Endothelial cell (in vitro differentiated cells): Measurements from ENCODE around the gene LCOR. TPM values are rescaled to one million over a fixed set of nuclear protein-coding genes. Genes with fewer than 3 reads are reported as not detected.
"Not testable (repeated sequence)": the region's sequence is repeated elsewhere in the genome, so short reads cannot be mapped to it uniquely, and the experiment has no call there.

ENCODE experiments used
- DNase-seq: peaks from one replicate; pipeline ENCODE4 v3.0.0; 2021; ENCODE audit warnings: low spot score
- H3K27ac Mint-ChIP-seq: one replicate; pipeline ENCODE4 v1.8.0; 2021; ENCODE audit warnings: mixed read lengths, inconsistent platforms; ENCODE audit not compliant: unreplicated experiment
- H3K27me3 Mint-ChIP-seq: one replicate; pipeline ENCODE4 v1.8.0; 2021; ENCODE audit warnings: mild to moderate bottlenecking, moderate library complexity, mixed read lengths, inconsistent platforms; ENCODE audit not compliant: unreplicated experiment
- H3K36me3 Mint-ChIP-seq: one replicate; pipeline ENCODE4 v1.8.0; 2021; ENCODE audit warnings: mild to moderate bottlenecking, low read depth, mixed read lengths, inconsistent platforms; ENCODE audit not compliant: unreplicated experiment
- H3K4me1 Mint-ChIP-seq: one replicate; pipeline ENCODE4 v1.8.0; 2021; ENCODE audit warnings: mild to moderate bottlenecking, mixed read lengths, inconsistent platforms; ENCODE audit not compliant: unreplicated experiment
- H3K4me3 Mint-ChIP-seq: one replicate; pipeline ENCODE4 v1.8.0; 2021; ENCODE audit warnings: mild to moderate bottlenecking, mixed read lengths, inconsistent platforms; ENCODE audit not compliant: unreplicated experiment
- H3K9me3 Mint-ChIP-seq: one replicate; pipeline ENCODE4 v1.8.0; 2021; ENCODE audit warnings: mixed read lengths, inconsistent platforms; ENCODE audit not compliant: unreplicated experiment
- total RNA-seq: library from RNA; stranded (reverse); fragmentation: NEBNext Ultra II Directional; extraction: Animal tissue kit (Norgen Biotek cat#: 25700); gene quantifications from one replicate; pipeline ENCODE4 v1.2.1, GENCODE V29; 2021; ENCODE audit not compliant: unreplicated experiment
- TF ChIP-seq, protein P1 (sequence below): fragments of 200-600 bp; sonication (generic); IDR thresholded peaks from one replicate; pipeline ENCODE4 v1.5.0; 2021; ENCODE audit warnings: antibody characterized with exemption; ENCODE audit not compliant: unreplicated experiment

Gene LCOR
- total RNA-seq, 1 donor from 2014 or later, result 36.6 TPM

DNA sequence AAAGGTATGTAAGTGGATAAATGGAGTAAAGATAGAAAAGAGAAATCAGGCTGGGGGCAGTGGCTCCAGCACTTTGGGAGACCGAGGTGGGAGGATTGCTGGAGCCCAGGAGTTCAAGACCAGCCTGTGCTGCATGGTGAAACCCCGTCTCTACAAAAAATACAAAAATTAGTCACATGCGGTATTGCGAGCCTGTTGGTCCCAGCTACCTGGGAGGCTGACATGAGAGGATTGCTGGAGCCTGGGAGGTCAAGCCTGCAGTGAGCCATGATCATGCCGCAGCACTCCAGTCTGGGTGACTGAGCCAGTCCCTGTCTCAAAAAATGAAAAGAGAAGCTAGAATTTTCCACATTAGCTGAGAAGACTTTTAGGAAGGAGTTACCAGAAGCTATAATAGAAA, 14.8 kb downstream of the LCOR start:
- Mint-ChIP-seq H3K4me3 (no peak overlapping the region), H3K27me3 (no peaks in the 10 kb centered on the region), H3K4me1 (peaks cover 10% of the 10 kb centered on the region), H3K27ac (no peak overlapping the region), H3K9me3 (no peaks in the 10 kb centered on the region), H3K36me3 (no peaks in the 10 kb centered on the region)
- TF ChIP-seq, protein P1, sequence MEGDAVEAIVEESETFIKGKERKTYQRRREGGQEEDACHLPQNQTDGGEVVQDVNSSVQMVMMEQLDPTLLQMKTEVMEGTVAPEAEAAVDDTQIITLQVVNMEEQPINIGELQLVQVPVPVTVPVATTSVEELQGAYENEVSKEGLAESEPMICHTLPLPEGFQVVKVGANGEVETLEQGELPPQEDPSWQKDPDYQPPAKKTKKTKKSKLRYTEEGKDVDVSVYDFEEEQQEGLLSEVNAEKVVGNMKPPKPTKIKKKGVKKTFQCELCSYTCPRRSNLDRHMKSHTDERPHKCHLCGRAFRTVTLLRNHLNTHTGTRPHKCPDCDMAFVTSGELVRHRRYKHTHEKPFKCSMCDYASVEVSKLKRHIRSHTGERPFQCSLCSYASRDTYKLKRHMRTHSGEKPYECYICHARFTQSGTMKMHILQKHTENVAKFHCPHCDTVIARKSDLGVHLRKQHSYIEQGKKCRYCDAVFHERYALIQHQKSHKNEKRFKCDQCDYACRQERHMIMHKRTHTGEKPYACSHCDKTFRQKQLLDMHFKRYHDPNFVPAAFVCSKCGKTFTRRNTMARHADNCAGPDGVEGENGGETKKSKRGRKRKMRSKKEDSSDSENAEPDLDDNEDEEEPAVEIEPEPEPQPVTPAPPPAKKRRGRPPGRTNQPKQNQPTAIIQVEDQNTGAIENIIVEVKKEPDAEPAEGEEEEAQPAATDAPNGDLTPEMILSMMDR, result no peak
- DNase-seq, result no peak

DNA sequence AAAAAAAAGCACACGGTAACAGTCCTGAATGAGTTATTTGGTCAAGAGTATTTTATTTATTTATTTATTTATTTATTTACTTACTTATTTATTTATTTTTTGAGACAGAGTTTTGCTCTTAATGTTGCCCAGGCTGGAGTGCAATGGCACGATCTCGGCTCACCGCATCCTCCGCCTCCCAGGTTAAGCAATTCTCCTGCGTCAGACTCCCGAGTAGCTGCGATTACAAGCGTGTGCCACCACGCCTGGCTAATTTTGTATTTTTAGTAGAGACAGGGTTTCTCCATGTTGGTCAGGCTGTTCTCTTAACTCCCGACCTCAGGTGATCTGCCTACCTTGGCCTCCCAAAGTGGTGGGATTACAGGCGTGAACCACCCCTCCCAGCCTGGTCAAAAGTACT, 15.3 kb downstream of the LCOR start:
- peaks cover 10% of the 10 kb centered on the region for H3K4me1 Mint-ChIP-seq
- not testable (repeated sequence) for H3K27me3 Mint-ChIP-seq, H3K36me3 Mint-ChIP-seq, H3K4me3 Mint-ChIP-seq, H3K27ac Mint-ChIP-seq, DNase-seq, H3K9me3 Mint-ChIP-seq

DNA sequence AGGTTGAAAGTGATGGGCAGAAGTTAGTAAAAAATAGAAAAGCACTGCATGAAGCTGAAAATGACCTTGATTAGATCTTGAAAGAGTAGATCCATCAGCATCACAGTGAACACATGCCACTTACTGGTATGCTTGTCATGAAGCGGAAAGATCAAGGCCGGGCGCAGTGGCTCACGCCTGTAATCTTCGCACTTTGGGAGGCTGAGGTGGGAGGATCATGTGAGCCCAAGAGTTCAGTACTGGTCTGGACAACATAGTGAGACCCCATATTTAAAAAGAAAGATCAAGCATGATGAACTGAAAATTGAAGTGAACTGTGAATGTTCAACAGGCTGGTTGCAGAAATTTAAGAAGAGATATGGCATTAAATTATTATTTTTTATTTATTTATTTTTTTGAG, 18.0 kb downstream of the LCOR start:
- TF ChIP-seq, protein P1, result no peak
- H3K36me3 Mint-ChIP-seq, result no peaks in the 10 kb centered on the region
- no peak overlapping the region for H3K27ac Mint-ChIP-seq
- no peaks in the 10 kb centered on the region for H3K27me3 Mint-ChIP-seq
- H3K9me3 Mint-ChIP-seq, result no peaks in the 10 kb centered on the region
- DNase-seq, result no peak
- H3K4me1 Mint-ChIP-seq, result no peaks in the 10 kb centered on the region
- H3K4me3 Mint-ChIP-seq, result no peak overlapping the region

DNA sequence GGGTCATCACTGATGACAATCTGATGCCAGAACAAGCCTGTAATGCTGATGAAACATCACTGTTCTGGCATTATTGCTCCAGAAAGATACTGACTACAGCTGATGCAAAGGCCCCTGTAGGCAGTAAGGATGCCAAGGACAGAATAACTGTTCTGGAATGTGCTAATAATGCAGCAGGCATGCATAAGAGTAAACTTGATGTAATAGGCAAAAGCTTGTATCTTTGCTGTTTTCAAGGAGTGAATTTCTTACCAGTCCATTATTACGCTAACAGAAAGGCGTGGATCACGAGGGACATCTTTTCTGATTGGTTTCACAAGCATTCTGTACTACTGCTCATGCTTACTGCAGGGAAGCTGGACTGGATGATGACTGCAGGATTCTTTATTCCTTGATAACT, 18.7 kb downstream of the LCOR start:
- H3K27ac Mint-ChIP-seq, result no peak overlapping the region
- DNase-seq, result no peak
- no peaks in the 10 kb centered on the region for H3K9me3 Mint-ChIP-seq
- H3K4me1 Mint-ChIP-seq, result no peaks in the 10 kb centered on the region
- H3K4me3 Mint-ChIP-seq, result no peak overlapping the region
- H3K27me3 Mint-ChIP-seq, result no peaks in the 10 kb centered on the region
- no peaks in the 10 kb centered on the region for H3K36me3 Mint-ChIP-seq
- TF ChIP-seq, protein P1, result no peak

DNA sequence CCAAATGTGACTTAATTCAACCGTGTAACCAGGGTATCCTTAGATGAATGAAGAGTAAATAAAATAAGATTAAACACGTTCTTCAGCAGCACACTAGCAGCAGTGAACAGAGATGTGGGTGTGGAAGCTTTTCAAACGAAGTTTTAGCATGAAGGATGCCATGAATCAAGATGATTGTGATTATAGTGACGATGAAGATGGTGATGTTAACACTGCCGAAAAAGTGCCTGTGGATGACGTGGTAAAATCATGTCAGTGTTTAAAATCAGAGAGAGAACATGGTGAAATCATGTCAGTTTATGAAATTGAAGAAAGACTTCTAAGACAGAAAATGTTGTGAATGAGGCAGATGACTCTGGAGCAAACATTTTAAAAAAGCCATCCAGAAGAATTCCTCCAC, 19.2 kb downstream of the LCOR start:
- H3K4me3 Mint-ChIP-seq, result no peak overlapping the region
- H3K27ac Mint-ChIP-seq, result no peak overlapping the region
- DNase-seq, result no peak
- no peaks in the 10 kb centered on the region for H3K27me3 Mint-ChIP-seq
- H3K9me3 Mint-ChIP-seq, result no peaks in the 10 kb centered on the region
- TF ChIP-seq, protein P1, result no peak
- no peaks in the 10 kb centered on the region for H3K36me3 Mint-ChIP-seq
- peaks cover 2% of the 10 kb centered on the region for H3K4me1 Mint-ChIP-seq

DNA sequence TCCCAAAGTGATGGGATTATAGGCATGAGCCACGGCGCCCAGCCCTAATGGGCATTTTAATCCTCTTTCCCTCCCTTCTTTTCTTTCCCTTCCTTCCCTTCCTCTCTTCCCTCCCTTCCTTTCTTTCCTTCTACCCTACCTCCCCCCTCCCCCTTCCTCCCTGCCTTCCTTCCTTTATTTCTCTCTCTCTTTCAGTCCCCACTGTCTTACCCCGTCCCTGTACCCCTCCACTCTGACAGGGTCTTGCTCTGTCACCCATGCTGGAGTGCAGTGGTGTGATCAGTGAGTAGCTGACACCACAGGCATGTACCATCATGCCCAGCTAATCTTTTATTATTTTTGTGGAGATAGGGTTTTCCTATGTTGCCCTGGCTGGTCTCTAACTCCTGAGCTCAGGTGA, 24.2 kb downstream of the LCOR start:
- no peaks in the 10 kb centered on the region for H3K27me3 Mint-ChIP-seq
- H3K27ac Mint-ChIP-seq, result no peak overlapping the region
- no peaks in the 10 kb centered on the region for H3K9me3 Mint-ChIP-seq
- no peak overlapping the region for H3K4me3 Mint-ChIP-seq
- TF ChIP-seq, protein P1, result no peak
- H3K36me3 Mint-ChIP-seq, result peaks cover 6% of the 10 kb centered on the region
- peaks cover 8% of the 10 kb centered on the region for H3K4me1 Mint-ChIP-seq
- no peak for DNase-seq
